Endothelial cell (in vitro differentiated cells): ENCODE data around the gene CCDC68. TPM values are rescaled to one million over a fixed set of nuclear protein-coding genes. Genes with fewer than 3 reads are reported as not detected.

Source experiments
- DNase-seq: peaks from one replicate; pipeline ENCODE4 v3.0.0; 2021; ENCODE audit warnings: low spot score
- H3K27ac Mint-ChIP-seq: one replicate; pipeline ENCODE4 v1.8.0; 2021; ENCODE audit warnings: mixed read lengths, inconsistent platforms; ENCODE audit not compliant: unreplicated experiment
- H3K27me3 Mint-ChIP-seq: one replicate; pipeline ENCODE4 v1.8.0; 2021; ENCODE audit warnings: mild to moderate bottlenecking, moderate library complexity, mixed read lengths, inconsistent platforms; ENCODE audit not compliant: unreplicated experiment
- H3K36me3 Mint-ChIP-seq: one replicate; pipeline ENCODE4 v1.8.0; 2021; ENCODE audit warnings: mild to moderate bottlenecking, low read depth, mixed read lengths, inconsistent platforms; ENCODE audit not compliant: unreplicated experiment
- H3K4me1 Mint-ChIP-seq: one replicate; pipeline ENCODE4 v1.8.0; 2021; ENCODE audit warnings: mild to moderate bottlenecking, mixed read lengths, inconsistent platforms; ENCODE audit not compliant: unreplicated experiment
- H3K4me3 Mint-ChIP-seq: one replicate; pipeline ENCODE4 v1.8.0; 2021; ENCODE audit warnings: mild to moderate bottlenecking, mixed read lengths, inconsistent platforms; ENCODE audit not compliant: unreplicated experiment
- H3K9me3 Mint-ChIP-seq: one replicate; pipeline ENCODE4 v1.8.0; 2021; ENCODE audit warnings: mixed read lengths, inconsistent platforms; ENCODE audit not compliant: unreplicated experiment
- total RNA-seq: library from RNA; stranded (reverse); fragmentation: NEBNext Ultra II Directional; extraction: Animal tissue kit (Norgen Biotek cat#: 25700); gene quantifications from one replicate; pipeline ENCODE4 v1.2.1, GENCODE V29; 2021; ENCODE audit not compliant: unreplicated experiment
- TF ChIP-seq, protein P1 (sequence below): fragments of 200-600 bp; sonication (generic); IDR thresholded peaks from one replicate; pipeline ENCODE4 v1.5.0; 2021; ENCODE audit warnings: antibody characterized with exemption; ENCODE audit not compliant: unreplicated experiment

Gene CCDC68
- total RNA-seq, 1 donor from 2014 or later: 0.87 TPM

DNA sequence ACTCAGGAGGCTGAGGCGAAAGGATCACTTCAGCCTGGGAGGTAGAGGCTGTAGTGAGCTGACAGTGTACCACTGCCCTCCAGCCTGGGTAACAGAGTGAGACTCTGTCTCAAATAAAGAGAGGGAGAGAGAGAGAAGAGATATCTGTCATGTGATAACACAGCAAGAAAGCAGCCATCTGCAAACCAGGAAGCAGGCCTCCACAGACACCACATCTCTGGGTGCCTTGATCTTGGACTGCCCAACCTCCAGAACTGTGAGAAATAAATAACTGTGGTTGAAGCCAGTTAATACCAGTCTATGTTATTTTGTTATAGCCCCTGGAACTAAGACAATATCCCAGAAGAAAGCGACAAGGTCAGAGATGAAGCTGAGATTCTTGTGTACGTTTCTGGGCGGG is 2.6 kb upstream of the CCDC68 start:
- Mint-ChIP-seq H3K36me3 (no peaks in the 10 kb centered on the region), H3K4me3 (no peak overlapping the region), H3K27ac (no peak overlapping the region), H3K27me3 (no peaks in the 10 kb centered on the region), H3K4me1 (peaks cover 4% of the 10 kb centered on the region), H3K9me3 (no peaks in the 10 kb centered on the region)
- TF ChIP-seq, protein P1, sequence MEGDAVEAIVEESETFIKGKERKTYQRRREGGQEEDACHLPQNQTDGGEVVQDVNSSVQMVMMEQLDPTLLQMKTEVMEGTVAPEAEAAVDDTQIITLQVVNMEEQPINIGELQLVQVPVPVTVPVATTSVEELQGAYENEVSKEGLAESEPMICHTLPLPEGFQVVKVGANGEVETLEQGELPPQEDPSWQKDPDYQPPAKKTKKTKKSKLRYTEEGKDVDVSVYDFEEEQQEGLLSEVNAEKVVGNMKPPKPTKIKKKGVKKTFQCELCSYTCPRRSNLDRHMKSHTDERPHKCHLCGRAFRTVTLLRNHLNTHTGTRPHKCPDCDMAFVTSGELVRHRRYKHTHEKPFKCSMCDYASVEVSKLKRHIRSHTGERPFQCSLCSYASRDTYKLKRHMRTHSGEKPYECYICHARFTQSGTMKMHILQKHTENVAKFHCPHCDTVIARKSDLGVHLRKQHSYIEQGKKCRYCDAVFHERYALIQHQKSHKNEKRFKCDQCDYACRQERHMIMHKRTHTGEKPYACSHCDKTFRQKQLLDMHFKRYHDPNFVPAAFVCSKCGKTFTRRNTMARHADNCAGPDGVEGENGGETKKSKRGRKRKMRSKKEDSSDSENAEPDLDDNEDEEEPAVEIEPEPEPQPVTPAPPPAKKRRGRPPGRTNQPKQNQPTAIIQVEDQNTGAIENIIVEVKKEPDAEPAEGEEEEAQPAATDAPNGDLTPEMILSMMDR: no peak
- DNase-seq: no peak

DNA sequence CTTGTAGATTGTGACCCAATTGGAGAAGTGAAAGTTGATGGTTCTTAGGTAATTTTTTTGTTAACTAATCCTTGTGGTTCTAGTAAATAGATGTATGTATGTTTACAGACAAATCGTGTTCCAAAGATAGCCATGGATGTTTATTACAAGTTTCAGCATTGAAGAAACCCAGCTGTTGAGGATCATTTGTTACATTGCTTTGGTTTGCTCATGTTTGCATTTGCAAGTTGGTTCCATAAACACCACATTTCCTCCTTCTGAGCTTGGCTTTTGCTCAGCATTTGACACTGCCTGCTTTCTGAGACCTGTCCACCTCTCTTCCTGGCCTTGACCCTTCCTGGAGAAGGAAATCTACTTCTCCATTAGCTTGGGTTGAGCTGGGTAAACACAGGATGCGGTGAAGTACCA is 1.8 kb upstream of the CCDC68 start:
- peaks cover 4% of the 10 kb centered on the region for H3K4me1 Mint-ChIP-seq
- TF ChIP-seq, protein P1: no peak
- no peak for DNase-seq
- no peak overlapping the region for H3K27ac Mint-ChIP-seq
- no peak overlapping the region for H3K4me3 Mint-ChIP-seq
- H3K27me3 Mint-ChIP-seq: no peaks in the 10 kb centered on the region
- no peaks in the 10 kb centered on the region for H3K36me3 Mint-ChIP-seq
- no peaks in the 10 kb centered on the region for H3K9me3 Mint-ChIP-seq

DNA sequence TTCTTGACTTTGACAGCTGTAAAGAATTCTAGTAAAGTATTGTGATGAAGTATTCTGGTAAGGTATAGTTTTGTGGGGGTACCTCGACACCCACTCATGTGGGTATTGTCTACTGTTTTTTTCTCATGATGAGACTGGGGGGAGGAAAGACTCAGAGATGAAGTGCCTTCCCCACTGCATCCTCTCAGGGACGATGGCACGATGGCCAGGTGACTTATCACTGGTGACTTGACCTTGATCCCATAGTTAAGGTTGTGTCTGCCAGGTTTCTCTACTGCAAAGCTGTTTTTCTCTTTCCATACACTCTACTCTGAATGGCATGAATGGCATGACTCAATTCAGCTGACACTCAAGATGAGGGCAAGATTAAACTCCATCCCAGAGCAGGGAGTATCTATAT is 936 bp upstream of the CCDC68 start:
- DNase-seq: no peak
- H3K27ac Mint-ChIP-seq: no peak overlapping the region
- no peak overlapping the region for H3K4me3 Mint-ChIP-seq
- H3K36me3 Mint-ChIP-seq: no peaks in the 10 kb centered on the region
- H3K27me3 Mint-ChIP-seq: no peaks in the 10 kb centered on the region
- H3K4me1 Mint-ChIP-seq: peaks cover 4% of the 10 kb centered on the region
- TF ChIP-seq, protein P1: no peak
- no peaks in the 10 kb centered on the region for H3K9me3 Mint-ChIP-seq

DNA sequence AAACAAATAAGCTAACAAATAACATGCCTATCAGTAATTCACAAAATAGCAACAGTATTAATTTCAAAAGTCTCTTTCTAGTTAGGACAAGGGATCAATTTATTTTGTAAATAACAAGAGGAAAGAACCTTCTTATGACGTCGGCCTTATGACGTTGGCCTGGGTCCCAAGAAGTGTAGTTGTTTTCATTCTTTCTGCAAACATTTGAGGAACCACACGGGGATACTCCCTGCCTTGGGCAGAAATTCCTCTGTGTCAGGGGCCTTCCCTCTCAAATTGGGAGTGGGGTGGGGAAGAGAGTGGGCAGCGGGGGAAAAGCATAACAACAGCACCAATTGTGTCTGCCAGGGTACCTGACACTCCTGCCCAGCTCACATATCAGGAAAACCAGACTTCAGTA is 1.3 kb downstream of the CCDC68 start:
- H3K9me3 Mint-ChIP-seq: no peaks in the 10 kb centered on the region
- no peak for DNase-seq
- H3K4me1 Mint-ChIP-seq: peaks cover 2% of the 10 kb centered on the region
- H3K4me3 Mint-ChIP-seq: no peak overlapping the region
- no peaks in the 10 kb centered on the region for H3K36me3 Mint-ChIP-seq
- H3K27ac Mint-ChIP-seq: no peak overlapping the region
- TF ChIP-seq, protein P1: no peak
- H3K27me3 Mint-ChIP-seq: no peaks in the 10 kb centered on the region

DNA sequence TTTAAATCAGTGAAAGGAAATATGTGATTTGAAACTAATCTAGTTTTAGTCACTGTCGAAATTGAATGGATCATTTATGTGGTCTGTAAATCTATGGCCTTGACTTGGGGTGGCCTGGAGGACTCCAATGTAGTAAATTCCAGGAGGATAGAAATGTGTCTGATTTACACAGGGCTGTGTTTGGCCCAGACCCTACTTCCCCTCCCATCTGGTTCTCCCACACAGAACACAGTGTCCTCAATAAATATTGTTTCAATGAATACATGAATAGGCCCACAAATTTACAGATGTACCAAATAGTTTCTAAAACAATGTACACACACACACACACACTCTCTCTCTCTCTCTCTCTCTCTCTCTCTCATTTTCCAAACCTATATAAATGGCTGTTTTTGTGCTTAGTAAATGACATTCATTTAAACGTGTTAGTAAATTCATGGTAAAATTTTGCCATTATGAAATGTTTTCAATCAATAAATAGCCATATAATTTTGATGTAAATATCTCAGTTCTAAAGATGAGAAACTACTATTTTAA is 1.9 kb downstream of the CCDC68 start:
- Mint-ChIP-seq H3K27ac (no peak overlapping the region), H3K27me3 (no peaks in the 10 kb centered on the region), H3K4me1 (peaks cover 2% of the 10 kb centered on the region), H3K9me3 (no peaks in the 10 kb centered on the region), H3K36me3 (no peaks in the 10 kb centered on the region), H3K4me3 (no peak overlapping the region)
- TF ChIP-seq, protein P1: no peak
- no peak for DNase-seq
